ENCODE results near the gene MCHR2. TPM values are rescaled to one million over a fixed set of nuclear protein-coding genes. Genes with fewer than 3 reads are reported as not detected.
"Not testable (repeated sequence)": the region's sequence is repeated elsewhere in the genome, so short reads cannot be mapped to it uniquely, and the experiment has no call there.

MCHR2 gene, protein sequence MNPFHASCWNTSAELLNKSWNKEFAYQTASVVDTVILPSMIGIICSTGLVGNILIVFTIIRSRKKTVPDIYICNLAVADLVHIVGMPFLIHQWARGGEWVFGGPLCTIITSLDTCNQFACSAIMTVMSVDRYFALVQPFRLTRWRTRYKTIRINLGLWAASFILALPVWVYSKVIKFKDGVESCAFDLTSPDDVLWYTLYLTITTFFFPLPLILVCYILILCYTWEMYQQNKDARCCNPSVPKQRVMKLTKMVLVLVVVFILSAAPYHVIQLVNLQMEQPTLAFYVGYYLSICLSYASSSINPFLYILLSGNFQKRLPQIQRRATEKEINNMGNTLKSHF
- not detected in 2 replicates for total RNA-seq (2014; rRNA removed; shearing (Covaris generic); ENCODE audit: low replicate concordance)

- no peaks in the 10 kb centered on the region for H3K27me3 ChIP-seq
- H3K9me3 ChIP-seq = no peaks in the 10 kb centered on the region
- 0 out of 2 replicates have a peak within 1 kb of the TSS, but pooled peaks have one; percentile 20 for H3K4me3 ChIP-seq
- peak; percentile 7 for DNase-seq
- no peaks in the 10 kb centered on the region for H3K36me3 ChIP-seq
These were observed at the start of gene MCHR2 for GRCh38 chr6:99993533-99994251. TSS of gene MCHR2 (minus strand) at chr6:99994223. CDS start at chr6:99956147, 38,076 bp downstream.

DNA sequence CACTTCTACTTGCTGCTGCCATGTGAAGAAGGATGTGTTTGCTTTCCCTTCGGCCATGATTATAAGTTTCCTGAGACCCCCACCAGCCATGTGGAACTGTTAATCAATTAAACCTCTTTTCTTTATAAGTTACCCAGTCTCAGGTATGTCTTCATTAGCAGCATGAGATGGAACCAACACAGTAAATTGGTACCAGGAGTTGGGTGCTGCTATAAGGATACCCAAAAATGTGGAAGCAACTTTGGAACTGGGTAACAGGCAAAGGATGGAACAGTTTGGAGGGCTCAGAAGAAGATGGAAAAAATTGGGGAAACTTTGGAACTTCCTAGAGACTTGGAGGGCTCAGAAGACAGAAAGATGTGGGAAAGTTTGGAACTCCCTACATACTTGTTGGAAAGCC, 44.5 kb upstream of the MCHR2 start:
- not testable (repeated sequence) for H3K36me3 ChIP-seq, H3K4me3 ChIP-seq, H3K9me3 ChIP-seq, DNase-seq, H3K27me3 ChIP-seq

GRCh38 chr6:100035873-100036653, 42.0 kb upstream of the MCHR2 start:
- no peaks in the 10 kb centered on the region for H3K36me3 ChIP-seq
- DNase-seq = no peak
- H3K4me3 ChIP-seq = no peak overlapping the region

DNA sequence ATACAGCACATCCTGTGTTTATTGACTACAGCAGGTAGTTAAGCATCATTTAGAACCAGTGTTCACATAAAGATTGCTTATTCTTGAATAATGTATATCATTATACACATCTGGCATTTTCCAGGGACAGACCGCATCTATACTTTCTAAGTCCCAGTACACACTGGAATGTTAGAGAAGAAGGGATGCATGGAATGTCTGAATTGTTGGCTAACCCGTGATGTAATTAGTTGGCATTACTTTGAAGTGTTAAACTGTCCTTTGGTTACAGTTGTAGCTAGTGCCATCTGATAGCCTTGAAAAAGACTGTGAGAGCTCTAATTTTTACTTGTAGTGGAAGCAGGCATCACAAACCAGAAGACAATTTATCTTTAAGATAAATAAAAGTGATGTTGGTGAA, 29.8 kb upstream of the MCHR2 start:
- H3K36me3 ChIP-seq = no peaks in the 10 kb centered on the region
- DNase-seq = no peak

More at GRCh38 chr6:100035873-100036653, 42.0 kb upstream of the MCHR2 start:
- Histone ChIP-seq H3K27me3 (no peaks in the 10 kb centered on the region), H3K9me3 (peaks cover 6% of the 10 kb centered on the region; the same call in 1 of the 2 replicates)

GRCh38 chr6:100022847-100023246, 28.8 kb upstream of the MCHR2 start:
- Histone ChIP-seq H3K4me3 (no peak overlapping the region), H3K9me3 (no peaks in the 10 kb centered on the region), H3K27me3 (no peaks in the 10 kb centered on the region), H3K36me3 (no peaks in the 10 kb centered on the region)
- DNase-seq = no peak

More for the DNA sequence above, 29.8 kb upstream of the MCHR2 start:
- Histone ChIP-seq H3K9me3 (no peaks in the 10 kb centered on the region), H3K4me3 (no peak overlapping the region), H3K27me3 (no peaks in the 10 kb centered on the region)

GRCh38 chr6:100008857-100009256, 14.8 kb upstream of the MCHR2 start:
- no peak for DNase-seq
- H3K9me3 ChIP-seq = no peaks in the 10 kb centered on the region
- H3K4me3 ChIP-seq = no peak overlapping the region
- H3K36me3 ChIP-seq = no peaks in the 10 kb centered on the region
- no peaks in the 10 kb centered on the region for H3K27me3 ChIP-seq

DNA sequence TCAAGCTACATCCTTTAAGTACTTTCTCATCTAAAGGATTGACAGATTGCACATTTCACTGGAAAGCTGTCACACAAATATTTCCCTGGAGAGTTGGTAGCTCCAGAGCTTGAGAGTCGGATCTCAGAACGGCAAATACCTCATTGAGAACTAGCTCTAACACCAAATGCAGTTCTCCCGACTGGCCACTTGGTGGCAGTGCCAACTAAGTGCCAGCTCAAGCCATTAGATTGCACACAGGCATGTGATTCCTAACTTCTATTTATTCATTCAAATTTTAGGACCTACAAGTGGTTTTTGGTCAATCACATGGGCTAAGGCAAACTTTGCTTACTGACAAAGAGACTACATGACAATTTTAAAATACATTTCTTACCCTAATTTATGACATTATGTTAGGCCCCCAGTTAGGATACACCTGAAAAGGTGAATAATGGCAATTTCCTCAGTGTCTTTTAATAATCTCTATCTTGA, 7.9 kb upstream of the MCHR2 start:
- Histone ChIP-seq H3K9me3 (no peaks in the 10 kb centered on the region), H3K36me3 (no peaks in the 10 kb centered on the region), H3K27me3 (no peaks in the 10 kb centered on the region), H3K4me3 (no peak overlapping the region)
- peak; percentile 48 for DNase-seq

DNA sequence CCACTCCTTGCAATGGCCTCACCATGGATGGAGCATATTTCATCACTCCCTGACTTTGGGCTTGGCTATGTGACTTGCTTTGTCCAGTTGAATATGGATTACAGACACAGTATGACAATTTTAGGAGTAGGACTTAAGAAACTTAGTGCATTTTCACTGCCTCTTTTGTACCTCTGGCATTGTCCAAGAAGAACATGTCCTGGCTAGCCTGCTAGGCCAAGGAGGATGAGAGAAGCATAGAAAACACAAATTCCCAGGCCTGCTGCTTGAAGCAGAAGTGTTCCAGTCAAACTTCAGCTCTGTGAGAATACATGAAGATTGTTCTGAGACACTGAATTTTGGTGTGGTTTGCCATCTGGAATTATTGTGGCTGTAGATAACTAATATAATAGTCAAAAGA, 3.1 kb upstream of the MCHR2 start:
- DNase-seq = no peak
- Histone ChIP-seq H3K36me3 (no peaks in the 10 kb centered on the region), H3K27me3 (no peaks in the 10 kb centered on the region), H3K9me3 (no peaks in the 10 kb centered on the region), H3K4me3 (no peak overlapping the region)

- Histone ChIP-seq H3K4me3 (no peak overlapping the region), H3K27me3 (no peaks in the 10 kb centered on the region), H3K9me3 (no peaks in the 10 kb centered on the region), H3K36me3 (no peaks in the 10 kb centered on the region)
- no peak for DNase-seq
These were observed 1.9 kb upstream of the MCHR2 start for GRCh38 chr6:99995916-99996315.

DNA sequence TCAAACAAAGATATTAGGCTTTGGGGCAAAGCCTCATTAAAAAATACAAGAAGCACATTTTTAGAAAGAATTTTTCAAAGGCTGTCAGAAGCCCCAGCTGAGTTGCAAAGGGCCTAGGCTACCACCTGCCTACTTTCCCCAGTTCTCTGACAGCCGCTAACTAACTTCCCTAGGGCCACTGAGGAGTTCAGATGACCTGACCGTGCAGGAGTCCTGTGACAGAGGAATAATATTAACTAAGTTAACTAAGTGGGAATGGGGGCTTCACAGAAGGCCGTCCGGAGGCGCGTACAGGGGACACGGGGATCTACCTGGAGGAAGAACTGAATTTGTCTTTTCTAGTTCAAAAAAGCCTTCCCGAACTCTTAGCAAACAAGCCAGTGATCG, 884 bp downstream of the MCHR2 start:
- Histone ChIP-seq H3K36me3 (no peaks in the 10 kb centered on the region), H3K9me3 (no peaks in the 10 kb centered on the region), H3K27me3 (no peaks in the 10 kb centered on the region), H3K4me3 (no peak overlapping the region)
- DNase-seq = no peak

- no peaks in the 10 kb centered on the region for H3K27me3 ChIP-seq
- no peaks in the 10 kb centered on the region for H3K9me3 ChIP-seq
- no peak for DNase-seq
- no peaks in the 10 kb centered on the region for H3K36me3 ChIP-seq
- H3K4me3 ChIP-seq = no peak overlapping the region
These were observed 2.1 kb downstream of the MCHR2 start for GRCh38 chr6:99991955-99992354.

GRCh38 chr6:99980741-99981140, 13.3 kb downstream of the MCHR2 start:
- Histone ChIP-seq H3K27me3 (no peaks in the 10 kb centered on the region), H3K9me3 (no peaks in the 10 kb centered on the region), H3K4me3 (no peak overlapping the region), H3K36me3 (no peaks in the 10 kb centered on the region)
- no peak for DNase-seq

DNA sequence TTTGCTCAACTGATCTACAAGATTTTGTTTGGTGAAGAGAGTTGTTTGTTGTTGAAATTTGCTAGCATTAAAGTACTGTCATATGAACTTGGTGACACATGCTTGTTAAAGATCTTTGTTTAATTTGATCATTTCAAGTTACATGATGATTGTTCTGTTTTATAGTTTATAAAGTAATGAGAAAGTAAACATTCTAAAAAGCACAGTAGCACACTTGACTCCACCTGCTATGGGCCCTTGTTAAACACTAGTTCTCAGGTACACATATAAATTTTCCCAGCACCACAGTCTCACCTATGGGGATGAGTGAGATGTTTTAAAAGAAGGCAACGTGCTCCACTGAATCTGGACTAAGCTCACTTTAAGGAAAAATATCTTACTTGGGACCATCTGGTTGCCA, 14.1 kb downstream of the MCHR2 start:
- DNase-seq = no peak
- Histone ChIP-seq H3K9me3 (no peaks in the 10 kb centered on the region), H3K4me3 (no peak overlapping the region), H3K27me3 (no peaks in the 10 kb centered on the region), H3K36me3 (no peaks in the 10 kb centered on the region)

DNA sequence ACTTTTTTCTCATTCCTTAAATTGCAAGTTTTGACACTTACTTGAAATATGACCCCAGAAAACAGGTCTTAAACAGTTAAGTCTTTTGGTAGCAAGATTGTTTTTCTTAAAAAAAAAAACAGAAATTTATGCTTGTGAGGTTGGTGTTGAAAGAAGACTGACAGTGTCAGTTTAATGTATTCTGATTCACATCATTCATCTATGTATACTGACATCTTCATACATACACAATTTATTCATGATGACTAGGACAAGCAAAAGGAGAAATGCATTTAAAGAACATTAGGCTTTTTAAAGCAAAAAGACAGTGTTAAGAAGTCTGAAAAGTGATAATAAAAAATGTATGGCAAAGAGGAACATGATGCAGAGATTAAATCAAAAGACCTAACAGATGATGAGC, 27.0 kb downstream of the MCHR2 start:
- DNase-seq = no peak
- Histone ChIP-seq H3K4me3 (no peak overlapping the region), H3K27me3 (no peaks in the 10 kb centered on the region), H3K36me3 (no peaks in the 10 kb centered on the region), H3K9me3 (no peaks in the 10 kb centered on the region)

DNA sequence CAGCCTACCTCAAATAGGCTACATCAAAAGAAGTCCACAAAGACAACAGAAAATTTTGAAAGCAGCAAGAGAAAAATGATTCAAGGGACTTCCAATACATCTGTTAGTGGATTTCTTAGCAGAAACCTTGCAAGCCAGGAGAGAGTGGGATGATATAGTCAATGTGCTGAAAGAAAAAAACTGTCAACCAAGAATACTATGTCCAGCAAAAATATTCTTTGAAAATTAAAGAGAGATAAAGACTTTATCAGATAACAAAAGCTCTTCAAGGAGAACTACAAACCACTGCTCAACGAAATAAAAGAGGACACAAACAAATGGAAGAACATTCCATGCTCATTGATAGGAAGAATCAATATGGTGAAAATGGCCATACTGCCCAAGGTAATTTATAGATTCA, 34.0 kb downstream of the MCHR2 start:
- no peak overlapping the region for H3K4me3 ChIP-seq
- H3K9me3 ChIP-seq = peaks cover 13% of the 10 kb centered on the region
- H3K36me3 ChIP-seq = no peaks in the 10 kb centered on the region
- H3K27me3 ChIP-seq = no peaks in the 10 kb centered on the region
- DNase-seq = no peak

DNA sequence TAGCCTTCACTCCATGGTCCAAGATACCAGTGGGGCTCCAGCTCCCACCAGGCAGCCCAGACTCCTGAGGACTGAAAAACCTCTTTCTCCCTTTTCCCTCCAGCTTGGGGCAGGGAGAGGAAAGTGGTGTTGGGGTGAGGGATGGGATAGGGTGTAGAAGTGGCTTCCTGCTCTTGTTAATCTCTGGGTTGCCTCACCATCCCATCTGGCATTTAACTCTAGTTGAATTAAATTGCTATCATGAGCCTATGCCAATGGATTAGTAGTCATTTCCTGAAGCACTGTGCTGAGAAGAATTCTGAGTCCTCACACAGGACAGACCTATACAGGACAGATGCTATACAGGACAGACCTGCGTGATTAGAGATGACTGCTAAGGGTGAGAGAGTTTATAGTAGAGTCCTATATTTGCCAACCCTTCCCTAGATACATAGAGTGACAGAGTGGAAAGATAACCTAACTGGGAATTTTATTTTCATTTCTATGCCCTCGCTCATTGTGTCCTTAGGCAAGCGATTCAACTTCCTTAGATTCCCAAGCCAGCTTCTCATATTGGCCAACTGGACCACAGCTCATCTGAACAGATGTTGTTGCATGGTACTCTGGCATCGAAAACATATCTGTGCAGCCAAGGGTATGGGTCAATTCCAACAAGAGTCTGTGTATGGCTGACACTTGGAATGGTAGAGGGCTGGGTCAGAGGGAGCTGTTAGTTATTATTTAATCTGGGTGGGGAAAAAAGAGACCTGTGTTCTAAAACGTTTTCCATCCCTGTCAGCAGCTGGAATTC, 42.8 kb downstream of the MCHR2 start:
- Histone ChIP-seq H3K27me3 (no peaks in the 10 kb centered on the region), H3K9me3 (peaks cover 6% of the 10 kb centered on the region; the same call in 1 of the 2 replicates), H3K4me3 (no peak overlapping the region), H3K36me3 (no peaks in the 10 kb centered on the region)
- peak; percentile 78 for DNase-seq
